ENCODE measurements around the gene MUS81.

Gene MUS81

DNA sequence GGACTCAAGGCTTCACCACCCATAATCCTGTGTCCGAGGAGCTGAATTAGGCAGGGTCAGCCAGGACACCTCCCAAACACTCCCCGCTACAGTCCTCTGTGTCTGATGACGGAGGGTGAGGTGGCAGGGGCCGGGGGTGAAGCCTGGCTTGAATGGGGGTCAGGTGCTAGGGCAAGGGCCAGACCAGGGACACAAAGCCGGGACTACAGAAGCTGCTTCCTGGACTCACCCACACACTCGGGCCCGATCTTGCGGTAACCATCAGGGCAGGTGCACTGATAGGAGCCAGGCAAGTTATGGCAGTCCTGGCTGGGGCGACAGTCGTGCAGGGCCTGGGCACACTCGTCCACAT lies 10.1 kb downstream of the MUS81 start:
- no peaks in the 10 kb centered on the region for H3K9me3 ChIP-seq (ENCODE audit: severe bottlenecking)
- H3K27me3 ChIP-seq (ENCODE audit: insufficient read depth, poor library complexity, severe bottlenecking), result no peaks in the 10 kb centered on the region
- peaks cover 28% of the 10 kb centered on the region for H3K36me3 ChIP-seq (ENCODE audit: low read depth)
- no peaks in the 10 kb centered on the region for H3K4me1 ChIP-seq (ENCODE audit: insufficient read depth, poor library complexity, severe bottlenecking)
- H3K4me3 ChIP-seq (ENCODE audit: severe bottlenecking), result no peak overlapping the region
- no peak for TF ChIP-seq CTCF (IDR thresholded peaks at IDR 0.05; ENCODE audit: poor library complexity, severe bottlenecking)
- DNase-seq (ENCODE audit: low spot score) (no peak), ATAC-seq (ENCODE audit: low read depth) (no peak)
- H3K27ac ChIP-seq (ENCODE audit: poor library complexity, severe bottlenecking), result no peak overlapping the region

- Histone ChIP-seq H3K4me3 (ENCODE audit: severe bottlenecking) (no peak overlapping the region), H3K36me3 (ENCODE audit: low read depth) (peaks cover 21% of the 10 kb centered on the region), H3K9me3 (ENCODE audit: severe bottlenecking) (no peaks in the 10 kb centered on the region), H3K4me1 (ENCODE audit: insufficient read depth, poor library complexity, severe bottlenecking) (no peaks in the 10 kb centered on the region), H3K27me3 (ENCODE audit: insufficient read depth, poor library complexity, severe bottlenecking) (no peaks in the 10 kb centered on the region), H3K27ac (ENCODE audit: poor library complexity, severe bottlenecking) (peak overlapping the region; percentile 72)
- ATAC-seq (ENCODE audit: low read depth) (no peak), DNase-seq (ENCODE audit: low spot score) (no peak)
- TF ChIP-seq CTCF (IDR thresholded peaks at IDR 0.05; ENCODE audit: poor library complexity, severe bottlenecking), result no peak
These were observed 10.8 kb downstream of the MUS81 start for GRCh38 chr11:65870706-65871681.

DNA sequence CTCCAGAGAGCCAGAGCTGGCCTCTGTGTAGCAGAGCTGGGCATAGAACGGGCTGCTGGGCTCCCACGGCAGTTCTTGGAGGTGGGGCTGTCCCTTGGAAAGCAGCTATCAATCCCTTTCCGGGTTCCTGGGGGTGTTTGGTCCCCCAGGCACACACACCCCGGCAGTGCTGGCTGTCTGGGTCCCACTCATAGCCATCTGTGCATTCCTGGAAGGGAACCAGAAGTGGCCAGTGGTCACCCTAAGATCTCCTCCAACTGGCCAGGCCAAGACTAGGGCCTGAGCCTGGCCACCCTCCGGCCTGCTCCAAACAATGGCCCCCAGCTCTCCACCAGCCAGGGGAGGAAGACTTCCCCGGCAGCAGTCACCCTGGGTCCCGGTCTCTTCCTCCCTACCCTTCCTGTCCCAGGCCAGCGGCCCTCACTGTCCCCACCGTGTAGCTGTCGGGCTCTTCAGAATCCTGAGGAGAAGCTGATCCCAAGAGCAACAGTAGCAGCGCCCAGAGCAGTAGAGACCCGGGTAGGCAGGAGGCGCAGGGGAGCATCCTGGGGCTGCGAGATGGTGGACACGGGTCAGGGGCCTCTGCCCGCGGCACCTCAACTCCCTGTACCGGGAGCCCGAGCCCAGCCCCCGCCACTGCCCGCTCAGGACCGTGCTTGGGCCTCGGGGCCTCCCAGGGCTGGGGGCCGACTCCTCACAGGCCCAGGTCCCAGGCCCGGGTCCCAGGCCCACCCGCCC lies 11.7 kb downstream of the MUS81 start:
- H3K4me1 ChIP-seq (ENCODE audit: insufficient read depth, poor library complexity, severe bottlenecking), result no peaks in the 10 kb centered on the region
- TF ChIP-seq CTCF (IDR thresholded peaks at IDR 0.05; ENCODE audit: poor library complexity, severe bottlenecking), result no peak
- no peaks in the 10 kb centered on the region for H3K9me3 ChIP-seq (ENCODE audit: severe bottlenecking)
- no peaks in the 10 kb centered on the region for H3K27me3 ChIP-seq (ENCODE audit: insufficient read depth, poor library complexity, severe bottlenecking)
- ATAC-seq (ENCODE audit: low read depth) (peak; percentile 32), DNase-seq (ENCODE audit: low spot score) (peak; percentile 58)
- peak overlapping the region; percentile 34 for H3K4me3 ChIP-seq (ENCODE audit: severe bottlenecking)
- peak overlapping the region; percentile 72 for H3K27ac ChIP-seq (ENCODE audit: poor library complexity, severe bottlenecking)
- peaks cover 11% of the 10 kb centered on the region for H3K36me3 ChIP-seq (ENCODE audit: low read depth)

DNA sequence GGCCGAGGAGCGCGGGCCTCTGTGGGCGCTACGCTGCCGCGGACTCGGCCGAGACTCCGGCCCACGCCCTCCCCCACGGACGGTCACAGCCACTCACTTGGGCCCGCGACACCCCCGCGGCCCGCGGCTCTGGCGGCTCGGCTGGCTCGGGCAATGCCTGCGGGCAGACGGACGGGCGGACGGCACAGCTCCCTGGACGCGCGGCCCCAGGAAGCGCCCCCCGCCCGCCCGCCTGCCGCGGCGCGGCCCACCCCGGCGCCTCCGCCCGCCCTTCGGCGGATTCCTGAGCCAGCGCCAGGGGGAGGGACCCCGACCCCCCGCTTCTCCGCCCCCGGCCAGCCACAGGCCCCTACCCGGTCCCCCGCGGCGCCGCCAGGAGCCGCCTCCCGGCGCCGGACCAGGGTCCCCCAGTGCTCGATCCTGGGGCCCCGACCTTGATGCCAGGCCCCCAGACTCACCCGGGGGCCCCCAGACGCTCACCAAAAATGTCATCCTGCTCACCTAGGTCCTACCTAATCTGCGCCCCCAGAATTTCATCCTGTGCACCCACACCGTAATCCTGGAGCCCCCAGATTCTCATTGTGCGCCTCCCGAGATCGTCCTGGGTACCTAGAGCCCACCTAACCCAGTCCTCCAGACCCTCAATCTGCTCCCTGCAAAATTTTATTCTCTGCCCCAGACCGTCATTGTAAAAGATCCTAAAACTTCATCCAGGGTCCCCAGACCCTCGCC lies 12.5 kb downstream of the MUS81 start, which contains the start of gene EFEMP2:
TSS of gene EFEMP2 (minus strand) at position 215 of the 732 bp plus-strand sequence. CDS start 446 bp downstream, outside the sequence.
- ATAC-seq (ENCODE audit: low read depth), result no peak

More for the DNA sequence above, 12.5 kb downstream of the MUS81 start, which contains the start of gene EFEMP2:
- H3K27ac ChIP-seq (ENCODE audit: poor library complexity, severe bottlenecking), result peak within 1 kb of the TSS; percentile 72
- H3K4me1 ChIP-seq (ENCODE audit: insufficient read depth, poor library complexity, severe bottlenecking), result no peaks in the 10 kb centered on the region
- H3K27me3 ChIP-seq (ENCODE audit: insufficient read depth, poor library complexity, severe bottlenecking), result no peaks in the 10 kb centered on the region
- H3K36me3 ChIP-seq (ENCODE audit: low read depth), result peaks cover 4% of the 10 kb centered on the region
- no peak for DNase-seq (ENCODE audit: low spot score)
- peak within 1 kb of the TSS; percentile 34 for H3K4me3 ChIP-seq (ENCODE audit: severe bottlenecking)
- TF ChIP-seq CTCF (IDR thresholded peaks at IDR 0.05; ENCODE audit: poor library complexity, severe bottlenecking), result no peak
- H3K9me3 ChIP-seq (ENCODE audit: severe bottlenecking), result no peaks in the 10 kb centered on the region
